ENCODE measurements around the gene COLGALT1.

GRCh38 chr19:17512574-17512939, 42.9 kb upstream of the COLGALT1 start:
- TF ChIP-seq SIX5 (IDR thresholded peaks at IDR 0.05; ENCODE audit: low read depth, low read length, severe bottlenecking) (no peak), FOXM1 (IDR thresholded peaks at IDR 0.05; ENCODE audit: low read depth, low read length) (no peak), NRF1 (conservative IDR thresholded peaks at IDR 0.05; ENCODE audit: low read depth, low read length) (no peak), POLR2AphosphoS5 (IDR thresholded peaks at IDR 0.05; ENCODE audit: low read length) (no peak)

Data from GM12878 (cell line).